ENCODE measurements around the gene PSMD10. TPM values are rescaled to one million over a fixed set of nuclear protein-coding genes. Genes with fewer than 3 reads are reported as not detected.

The PSMD10 gene
- total and polyA plus RNA-seq, 2 of the 8 experiments (the other 6 are each of a cell fraction or from before 2014, with no cell fraction given) = 49.9 to 79.9 TPM

GRCh38 chrX:108132034-108132433 lies 40.7 kb upstream of the PSMD10 start:
- H2BK12ac ChIP-seq (ENCODE audit: low read depth, low read length) = no peak overlapping the region
- no peak overlapping the region for H3K18ac ChIP-seq (ENCODE audit: extremely low read depth, low read length)
- no peak overlapping the region for H4K5ac ChIP-seq (ENCODE audit: insufficient read length, low read depth, low read length)
- no peak for TF ChIP-seq TAF1 (IDR thresholded peaks at IDR 0.05; ENCODE audit: low read depth, low read length)
- TF ChIP-seq EP300 (IDR thresholded peaks at IDR 0.05; ENCODE audit: borderline replicate concordance in 1 of 2, low read depth in 2 of 2, low read length in 2 of 2) = no peak
- TF ChIP-seq KDM4A (IDR thresholded peaks at IDR 0.05; ENCODE audit: low read depth, low read length, severe bottlenecking) = no peak
- DNase-seq (ENCODE audit: low read depth in 1 of 2, low spot score in 2 of 2) = no peak
- no peak overlapping the region for H4K8ac ChIP-seq (ENCODE audit: extremely low read depth, insufficient read depth, low read length)
- no peak overlapping the region for H3K27ac ChIP-seq (ENCODE audit: low read depth, low read length)
- no peaks in the 10 kb centered on the region for H4K20me1 ChIP-seq (replicated peaks in 1 of 2; ENCODE audit: control insufficient read depth in 1 of 2, insufficient read depth in 2 of 2, low read length in 2 of 2)
- no peak overlapping the region for H3K4ac ChIP-seq (replicated peaks; ENCODE audit: insufficient read length, low read depth, low read length)
- H2BK20ac ChIP-seq (ENCODE audit: low read length) = no peak overlapping the region
- ChIA-PET POLR2A (ENCODE audit: partially characterized antibody) (no interaction called here), CTCF (ENCODE audit: partially characterized antibody) (interaction anchor here (1.0 kb wide), 1 partner anchor 9 kb away, joined by 4 read pairs; no protein-coding TSS in a partner anchor)
- H3K4me2 ChIP-seq (ENCODE audit: insufficient read depth in 1 of 2, low read depth in 2 of 2, low read length in 2 of 2) = no peak overlapping the region
- no peak for FAIRE-seq
- no peak overlapping the region for H4K91ac ChIP-seq (replicated peaks; ENCODE audit: insufficient read length, low read length)
- no peak overlapping the region for H3K14ac ChIP-seq (ENCODE audit: insufficient read length)
- no peak overlapping the region for H3K56ac ChIP-seq (replicated peaks; ENCODE audit: insufficient read length, low read depth, low read length)
- H3K79me1 ChIP-seq (ENCODE audit: low read depth, low read length) = no peaks in the 10 kb centered on the region
- H2AFZ ChIP-seq (ENCODE audit: low read length) = no peak overlapping the region
- H3K4me1 ChIP-seq (replicated peaks in 1 of 4; ENCODE audit: control insufficient read depth in 3 of 4, insufficient read depth in 4 of 4, low read length in 3 of 4) = peaks cover 0 to 1% (median 0%) of the 10 kb centered on the region in 4 experiments; a peak in 1 of 7 replicates
- H3K9me3 ChIP-seq (ENCODE audit: insufficient read depth in 2 of 2, low read depth in 1 of 2, low read length in 1 of 2) = no peaks in the 10 kb centered on the region
- 96% methylated on average over 4 of the region's 8 CpGs; no CpG with 5 or more reads in 1 of the 2 experiments for WGBS, 2 experiments (ENCODE audit: extremely low coverage in 1 of 2, insufficient coverage in 1 of 2, insufficient read length in 1 of 2, insufficient replicate concordance in 2 of 2, low coverage in 1 of 2, low lambda C conversion rate in 2 of 2, missing lambda C conversion rate in 1 of 2)
- H3K27me3 ChIP-seq (replicated peaks in 1 of 4; ENCODE audit: control insufficient read depth in 3 of 4, extremely low read depth in 1 of 4, insufficient read depth in 3 of 4, low read length in 3 of 4) = no peaks in the 10 kb centered on the region
- no peaks in the 10 kb centered on the region for H3K23me2 ChIP-seq (ENCODE audit: low read depth, low read length)
- H3K4me3 ChIP-seq (ENCODE audit: extremely low read depth in 1 of 4, insufficient read depth in 2 of 4, low read depth in 3 of 4, low read length in 4 of 4) = no peak overlapping the region
- no peak overlapping the region for H2BK5ac ChIP-seq (ENCODE audit: low read depth, low read length)
- no peak overlapping the region for H3K9ac ChIP-seq (replicated peaks in 1 of 4; ENCODE audit: extremely low read depth in 1 of 4, low read depth in 3 of 4, low read length in 3 of 4)
- no peak overlapping the region for H2BK15ac ChIP-seq (ENCODE audit: low read length)
- no peaks in the 10 kb centered on the region for H3K36me3 ChIP-seq (ENCODE audit: control insufficient read depth in 2 of 4, insufficient read depth in 4 of 4, low read length in 3 of 4)
- H2BK120ac ChIP-seq (replicated peaks; ENCODE audit: low read depth, low read length) = no peak overlapping the region
- no peak overlapping the region for H3K23ac ChIP-seq (ENCODE audit: insufficient read length)
- no peak overlapping the region for H2AK5ac ChIP-seq (ENCODE audit: low read depth, low read length)
- no peaks in the 10 kb centered on the region for H3K79me2 ChIP-seq (ENCODE audit: control insufficient read depth in 1 of 2, insufficient read depth in 2 of 2, low read length in 2 of 2)
